ENCODE data around the gene HOXC5. TPM values are rescaled to one million over a fixed set of nuclear protein-coding genes. Genes with fewer than 3 reads are reported as not detected.

HOXC5 gene
- total RNA-seq, 2 experiments from 2014 or later, result not detected

DNA sequence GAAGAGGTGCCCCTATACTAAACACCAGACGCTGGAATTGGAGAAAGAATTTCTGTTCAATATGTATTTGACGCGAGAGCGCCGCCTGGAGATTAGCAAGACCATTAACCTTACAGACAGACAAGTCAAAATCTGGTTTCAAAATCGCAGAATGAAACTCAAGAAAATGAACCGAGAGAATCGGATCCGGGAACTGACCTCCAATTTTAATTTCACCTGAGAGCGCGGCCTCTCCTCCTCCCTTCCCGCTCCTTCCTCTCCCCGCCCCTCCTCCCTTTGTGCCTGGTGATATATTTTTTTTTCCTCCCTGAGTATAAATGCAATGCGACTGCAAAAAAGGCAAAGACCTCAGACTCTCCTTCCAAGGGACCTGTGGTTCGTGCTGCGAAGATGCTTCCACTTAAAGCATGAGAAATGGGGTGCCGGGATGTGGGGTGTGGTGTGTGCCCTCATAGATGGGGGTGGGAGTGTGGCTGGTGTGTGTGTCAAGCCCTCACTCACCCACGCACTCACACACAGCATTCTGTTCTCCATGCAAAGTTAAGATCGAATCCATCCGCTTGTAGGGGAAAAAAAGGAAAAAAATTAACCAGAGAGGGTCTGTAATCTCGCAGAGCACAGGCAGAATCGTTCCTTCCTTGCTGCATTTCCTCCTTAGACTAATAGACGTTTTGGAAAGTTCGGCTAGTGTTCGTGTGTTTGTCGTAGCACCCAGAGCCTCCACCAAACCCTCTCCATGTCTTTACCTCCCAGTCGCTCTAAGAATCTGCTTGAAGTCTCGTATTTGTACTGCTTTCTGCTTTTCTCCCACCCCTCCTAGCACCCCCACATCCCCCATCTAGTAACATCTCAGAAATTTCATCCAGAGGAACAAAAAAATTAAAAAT is 43.4 kb upstream of the HOXC5 start:
- Mint-ChIP-seq H3K27ac (no peak overlapping the region), H3K9me3 (ENCODE audit: low read depth) (no peaks in the 10 kb centered on the region), H3K4me1 (peaks cover 38% of the 10 kb centered on the region), H3K27me3 (peaks cover 87% of the 10 kb centered on the region), H3K36me3 (ENCODE audit: low read depth) (no peaks in the 10 kb centered on the region), H3K4me3 (peak overlapping the region; percentile 2)
- intact Hi-C loops (cut with DNase I, micrococcal nuclease), result loop anchor here in 1 of 2 experiments (2.0 to 5.0 kb wide), 3 partner anchors 15 to 203 kb away; partner anchors contain the start of gene HOXC4
- POLR2A ChIA-PET, result no interaction called here
- DNase-seq, result peak; percentile 71
- CTCF ChIA-PET, result interaction anchor here (0.6 to 5.6 kb wide), 7 partner anchors 8 to 218 kb away, joined by 3 to 37 read pairs (median 4); partner anchors contain the start of genes HOXC5 and HOXC9
- ATAC-seq, result peak; percentile 33

DNA sequence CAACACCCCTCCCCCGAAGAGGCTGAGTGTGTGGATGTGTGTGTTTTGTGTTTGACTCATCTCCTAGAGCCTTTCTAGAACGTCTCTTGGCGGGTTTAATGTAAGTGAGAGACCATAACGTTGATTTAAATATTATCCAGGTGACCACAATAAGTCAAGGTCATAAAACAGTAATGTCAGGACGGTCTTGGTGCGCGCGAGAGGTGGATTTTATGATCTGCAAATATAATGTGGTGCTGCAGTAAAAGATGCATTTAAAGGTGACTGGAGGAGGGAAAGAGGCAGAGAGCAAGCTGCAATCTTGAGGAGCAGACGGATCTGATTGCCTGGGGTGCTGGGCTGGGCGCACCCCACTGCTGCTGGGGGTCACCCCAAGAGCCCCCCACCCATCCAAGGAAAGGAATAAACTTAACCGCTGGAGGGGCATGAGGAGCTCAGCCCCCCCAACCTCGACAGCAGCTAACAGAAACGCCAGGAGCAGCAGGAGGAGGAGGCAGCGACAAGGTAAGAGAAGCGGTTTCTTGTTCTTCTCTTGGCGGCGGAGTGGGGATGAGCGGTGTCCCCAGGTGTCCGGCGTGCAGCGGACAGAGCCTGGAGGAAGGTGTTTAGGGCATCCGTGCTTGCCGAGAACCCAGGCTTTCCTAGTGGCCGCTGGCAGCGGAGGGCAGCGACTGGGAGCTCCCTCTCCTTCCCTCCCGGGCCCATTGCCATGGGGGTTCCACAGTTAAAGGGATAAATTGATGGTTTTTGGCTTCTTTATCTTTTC is 42.4 kb upstream of the HOXC5 start:
- Mint-ChIP-seq H3K4me1 (peaks cover 38% of the 10 kb centered on the region), H3K4me3 (no peak overlapping the region)
- ATAC-seq, result no peak

DNA sequence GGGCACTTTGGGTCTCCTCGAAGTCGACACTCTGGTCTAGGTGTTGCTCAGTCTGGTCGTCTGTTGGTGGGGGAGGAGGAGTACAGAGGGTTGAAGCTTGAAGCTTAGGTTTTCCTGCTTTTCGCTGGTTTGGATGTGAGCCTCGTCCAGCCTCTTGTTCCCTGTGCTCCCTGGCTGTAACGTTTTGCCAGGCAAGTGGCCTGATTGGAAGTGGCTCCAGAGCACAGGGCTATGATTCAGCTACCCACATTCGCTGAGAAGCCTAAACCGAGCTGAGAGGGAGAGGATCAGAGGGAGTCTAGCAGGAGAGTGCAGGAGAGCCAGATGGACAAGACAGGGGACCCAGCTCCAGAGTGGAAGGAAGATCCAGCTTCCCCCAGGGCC is 41.8 kb upstream of the HOXC5 start:
- intact Hi-C loops (cut with DNase I, micrococcal nuclease), result loop anchor here in 1 of 2 experiments (5.0 kb wide), 1 partner anchor 61 kb away; the partner anchor contains the start of gene HOXC4
- ATAC-seq (no peak), DNase-seq (no peak)
- no peaks in the 10 kb centered on the region for H3K36me3 Mint-ChIP-seq (ENCODE audit: low read depth)
- ChIA-PET POLR2A (interaction anchor here (0.6 kb wide), 1 partner anchor 710 kb away, joined by 3 read pairs; no protein-coding TSS in a partner anchor), CTCF (interaction anchor here (0.7 to 1.6 kb wide), 10 partner anchors 10 to 225 kb away, joined by 3 to 5 read pairs (median 3); partner anchors contain the start of gene HOXC5)
- H3K27me3 Mint-ChIP-seq, result peaks cover 90% of the 10 kb centered on the region
- H3K4me3 Mint-ChIP-seq, result no peak overlapping the region
- H3K4me1 Mint-ChIP-seq, result peaks cover 40% of the 10 kb centered on the region
- no peak overlapping the region for H3K27ac Mint-ChIP-seq
- H3K9me3 Mint-ChIP-seq (ENCODE audit: low read depth), result no peaks in the 10 kb centered on the region

More for the DNA sequence above, 42.4 kb upstream of the HOXC5 start:
- POLR2A ChIA-PET, result interaction anchor here (0.6 kb wide), 1 partner anchor 710 kb away, joined by 3 read pairs; no protein-coding TSS in a partner anchor
- no peak for DNase-seq
- Mint-ChIP-seq H3K36me3 (ENCODE audit: low read depth) (no peaks in the 10 kb centered on the region), H3K9me3 (ENCODE audit: low read depth) (no peaks in the 10 kb centered on the region), H3K27me3 (peaks cover 88% of the 10 kb centered on the region), H3K27ac (no peak overlapping the region)
- CTCF ChIA-PET, result interaction anchor here (0.6 to 1.4 kb wide), 6 partner anchors 37 to 224 kb away, joined by 3 to 5 read pairs (median 3); no protein-coding TSS in a partner anchor
- intact Hi-C loops (cut with DNase I, micrococcal nuclease), result loop anchor here in 1 of 2 experiments (5.0 kb wide), 1 partner anchor 62 kb away; the partner anchor contains the start of gene HOXC4

DNA sequence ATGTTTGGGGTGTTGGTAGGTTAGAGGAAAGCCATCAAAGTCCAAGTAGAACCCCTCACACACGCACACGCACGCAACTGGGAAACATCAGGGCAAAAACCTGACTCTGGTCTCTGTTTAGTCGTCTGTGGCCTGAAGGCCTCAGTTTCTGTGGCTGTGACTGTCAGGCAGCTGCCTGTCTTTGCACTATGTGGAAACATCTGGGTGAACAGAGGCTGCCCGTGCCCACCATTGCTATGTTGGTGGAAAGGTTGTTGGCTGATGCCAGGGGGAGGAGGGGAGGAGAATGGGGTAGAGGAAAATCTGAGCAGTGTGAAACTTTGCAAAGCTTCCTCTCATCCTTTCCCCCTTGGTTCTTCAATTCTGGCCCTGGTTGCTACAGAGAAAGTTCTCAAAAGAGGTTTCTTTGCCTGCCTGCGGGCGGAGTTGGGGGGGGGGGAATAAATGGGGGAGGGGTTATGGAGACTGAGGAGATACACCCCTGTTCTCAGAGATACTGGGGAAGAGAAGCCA is 40.4 kb upstream of the HOXC5 start:
- intact Hi-C loops (cut with DNase I, micrococcal nuclease), result loop anchor here in 1 of 2 experiments (5.0 kb wide), 1 partner anchor 60 kb away; the partner anchor contains the start of gene HOXC4
- H3K27me3 Mint-ChIP-seq, result peaks cover 85% of the 10 kb centered on the region
- no peaks in the 10 kb centered on the region for H3K9me3 Mint-ChIP-seq (ENCODE audit: low read depth)
- no peak overlapping the region for H3K4me3 Mint-ChIP-seq
- ATAC-seq (no peak), DNase-seq (no peak)
- POLR2A ChIA-PET, result no interaction called here
- no peak overlapping the region for H3K27ac Mint-ChIP-seq
- CTCF ChIA-PET, result interaction anchor here (0.5 to 1.6 kb wide), 8 partner anchors 8 to 219 kb away, joined by 3 to 5 read pairs (median 3); partner anchors contain the start of genes HOXC10 and HOXC5
- peaks cover 41% of the 10 kb centered on the region for H3K4me1 Mint-ChIP-seq
- H3K36me3 Mint-ChIP-seq (ENCODE audit: low read depth), result no peaks in the 10 kb centered on the region

DNA sequence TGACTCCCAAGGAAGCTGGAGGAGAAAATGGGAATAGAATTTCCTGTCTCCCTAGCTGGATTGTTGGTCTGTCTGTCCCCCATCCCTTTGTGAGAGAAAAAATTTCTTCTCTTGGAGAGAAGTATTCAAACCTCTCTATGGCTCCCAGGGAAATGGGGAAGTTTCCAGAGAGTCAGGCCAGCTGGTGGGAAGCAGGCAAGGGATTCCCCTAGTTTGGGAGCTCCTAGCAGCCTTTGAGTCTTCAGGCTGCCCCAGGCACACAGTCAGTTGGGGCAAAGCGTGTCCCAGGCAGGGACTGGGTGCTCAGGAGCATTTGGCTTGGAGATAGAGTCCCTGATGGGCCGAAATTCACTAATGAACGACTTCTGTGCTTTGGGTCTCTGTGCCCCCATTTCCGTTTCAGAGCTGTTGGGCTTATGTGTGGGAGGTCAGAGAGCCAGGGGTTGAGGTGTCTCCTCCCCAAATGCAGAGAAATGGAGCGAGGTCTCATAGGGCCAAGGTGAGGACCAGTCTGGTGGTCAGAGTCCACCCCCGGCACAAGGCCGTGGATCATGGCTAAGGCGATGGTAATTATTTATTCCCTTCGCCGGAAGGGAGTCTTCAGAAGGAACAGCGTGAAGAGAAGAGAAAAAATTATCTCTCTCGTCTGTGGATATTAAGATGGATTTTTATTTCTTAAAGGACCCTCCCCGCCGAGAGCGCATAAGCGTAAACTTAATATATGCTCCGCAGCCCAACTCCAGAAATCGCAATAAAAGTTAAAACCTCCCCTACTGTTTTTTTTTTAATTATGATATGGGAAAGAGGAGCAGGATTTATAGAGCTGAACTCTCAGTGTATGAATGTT is 39.5 kb upstream of the HOXC5 start:
- no peak for ATAC-seq
- DNase-seq, result no peak
- POLR2A ChIA-PET, result no interaction called here
- Mint-ChIP-seq H3K27ac (no peak overlapping the region), H3K27me3 (peaks cover 85% of the 10 kb centered on the region), H3K4me1 (peaks cover 44% of the 10 kb centered on the region), H3K36me3 (ENCODE audit: low read depth) (no peaks in the 10 kb centered on the region), H3K4me3 (no peak overlapping the region), H3K9me3 (ENCODE audit: low read depth) (no peaks in the 10 kb centered on the region)
- intact Hi-C loops (cut with DNase I, micrococcal nuclease), result loop anchor here in 1 of 2 experiments (5.0 kb wide), 1 partner anchor 59 kb away; the partner anchor contains the start of gene HOXC4
- CTCF ChIA-PET, result interaction anchor here (0.5 to 1.4 kb wide), 4 partner anchors 9 to 218 kb away, joined by 3 to 5 read pairs (median 3); partner anchors contain the start of gene HOXC10

DNA sequence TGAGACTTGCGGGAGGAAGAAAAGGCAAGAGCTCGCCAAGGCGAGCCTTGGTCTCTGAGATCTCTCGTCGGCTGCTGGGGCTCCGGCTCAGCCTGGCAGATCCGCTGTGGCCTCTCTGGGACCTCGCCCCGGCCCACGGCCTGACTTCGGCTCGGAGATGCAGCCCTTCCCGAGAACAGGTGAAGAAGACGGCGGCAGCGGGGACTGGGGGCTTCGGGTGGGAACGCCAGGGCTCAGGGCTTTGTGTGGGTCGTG is 38.9 kb upstream of the HOXC5 start:
- ChIA-PET POLR2A (no interaction called here), CTCF (interaction anchor here (0.6 to 1.4 kb wide), 2 partner anchors 196 to 198 kb away, joined by 3 read pairs; no protein-coding TSS in a partner anchor)
- DNase-seq (no peak), ATAC-seq (no peak)
- H3K4me1 Mint-ChIP-seq, result peaks cover 43% of the 10 kb centered on the region
- H3K36me3 Mint-ChIP-seq (ENCODE audit: low read depth), result no peaks in the 10 kb centered on the region
- peaks cover 87% of the 10 kb centered on the region for H3K27me3 Mint-ChIP-seq
- H3K4me3 Mint-ChIP-seq, result peak overlapping the region; percentile 34
- H3K27ac Mint-ChIP-seq, result no peak overlapping the region
- H3K9me3 Mint-ChIP-seq (ENCODE audit: low read depth), result no peaks in the 10 kb centered on the region
- intact Hi-C loops (cut with DNase I, micrococcal nuclease), result loop anchor here in 1 of 2 experiments (5.0 kb wide), 1 partner anchor 58 kb away; the partner anchor contains the start of gene HOXC4

DNA sequence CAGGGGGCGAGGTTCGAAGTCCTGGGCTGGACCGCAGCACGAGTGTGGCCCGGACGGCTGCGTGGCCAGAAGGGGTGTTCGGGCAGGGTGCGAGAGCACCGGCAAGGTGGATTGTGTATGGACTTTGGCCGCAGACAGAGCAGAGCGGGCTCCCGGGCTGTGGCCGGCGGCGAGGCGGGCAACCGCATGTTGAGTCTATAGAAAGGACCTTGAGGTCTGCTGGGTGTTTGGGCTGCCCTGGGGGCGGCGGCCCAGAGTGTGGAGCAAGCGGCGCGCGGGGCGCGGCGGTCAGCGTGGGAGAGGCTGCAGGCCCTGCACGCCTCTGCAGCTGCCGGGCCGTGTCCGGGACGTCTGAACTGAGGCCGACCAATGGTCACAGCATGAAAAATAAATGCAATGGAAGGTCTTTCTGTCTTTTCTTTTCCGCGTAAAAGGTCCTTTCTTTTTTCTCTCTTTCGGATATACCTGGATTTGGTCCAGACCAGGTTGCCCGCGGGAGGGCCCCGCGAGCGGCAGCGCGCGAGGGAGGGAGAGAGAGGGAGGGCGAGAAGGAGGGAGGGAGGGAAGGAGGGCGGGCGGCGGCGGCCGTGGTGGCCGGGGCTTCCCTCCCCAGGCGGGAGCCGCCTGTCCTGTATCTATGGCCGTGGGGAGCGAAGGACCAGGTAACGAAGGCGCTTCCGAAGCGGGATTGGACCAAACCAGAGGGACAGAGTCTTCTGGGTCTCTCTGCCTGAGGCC is 38.4 kb upstream of the HOXC5 start:
- no peaks in the 10 kb centered on the region for H3K36me3 Mint-ChIP-seq (ENCODE audit: low read depth)
- H3K9me3 Mint-ChIP-seq (ENCODE audit: low read depth), result no peaks in the 10 kb centered on the region
- peaks cover 87% of the 10 kb centered on the region for H3K27me3 Mint-ChIP-seq
- ChIA-PET CTCF (interaction anchor here (0.6 to 1.7 kb wide), 3 partner anchors 197 to 249 kb away, joined by 3 to 4 read pairs (median 4); no protein-coding TSS in a partner anchor), POLR2A (no interaction called here)
- H3K4me1 Mint-ChIP-seq, result peaks cover 38% of the 10 kb centered on the region
- H3K4me3 Mint-ChIP-seq, result peak overlapping the region; percentile 65
- no peak for ATAC-seq
- intact Hi-C loops (cut with DNase I, micrococcal nuclease), result loop anchor here in 1 of 2 experiments (5.0 kb wide), 2 partner anchors 42 to 58 kb away; partner anchors contain the start of genes HOXC12 and HOXC4
- H3K27ac Mint-ChIP-seq, result no peak overlapping the region
- no peak for DNase-seq

DNA sequence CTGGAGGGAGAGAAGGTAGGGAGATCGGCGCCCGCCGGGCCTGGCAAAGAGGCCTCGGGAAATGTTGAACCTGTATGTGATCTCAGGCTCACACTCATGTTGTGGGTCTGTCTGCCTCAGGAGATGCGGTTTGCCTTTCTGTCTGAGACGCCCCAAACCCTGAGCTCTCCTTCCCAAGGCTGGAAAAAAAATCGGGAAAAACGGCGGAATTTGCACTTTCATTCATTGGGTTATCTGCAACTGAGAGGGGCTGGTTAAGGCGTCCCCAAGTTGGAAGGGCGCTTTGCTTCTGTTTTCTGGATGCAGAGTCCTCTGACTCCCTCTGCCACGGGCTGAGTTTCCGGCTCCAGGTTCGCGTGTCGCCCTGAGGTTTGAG is 37.9 kb upstream of the HOXC5 start:
- CTCF ChIA-PET, result interaction anchor here (0.6 to 1.7 kb wide), 5 partner anchors 9 to 343 kb away, joined by 3 to 5 read pairs (median 4); no protein-coding TSS in a partner anchor
- ATAC-seq, result no peak

DNA sequence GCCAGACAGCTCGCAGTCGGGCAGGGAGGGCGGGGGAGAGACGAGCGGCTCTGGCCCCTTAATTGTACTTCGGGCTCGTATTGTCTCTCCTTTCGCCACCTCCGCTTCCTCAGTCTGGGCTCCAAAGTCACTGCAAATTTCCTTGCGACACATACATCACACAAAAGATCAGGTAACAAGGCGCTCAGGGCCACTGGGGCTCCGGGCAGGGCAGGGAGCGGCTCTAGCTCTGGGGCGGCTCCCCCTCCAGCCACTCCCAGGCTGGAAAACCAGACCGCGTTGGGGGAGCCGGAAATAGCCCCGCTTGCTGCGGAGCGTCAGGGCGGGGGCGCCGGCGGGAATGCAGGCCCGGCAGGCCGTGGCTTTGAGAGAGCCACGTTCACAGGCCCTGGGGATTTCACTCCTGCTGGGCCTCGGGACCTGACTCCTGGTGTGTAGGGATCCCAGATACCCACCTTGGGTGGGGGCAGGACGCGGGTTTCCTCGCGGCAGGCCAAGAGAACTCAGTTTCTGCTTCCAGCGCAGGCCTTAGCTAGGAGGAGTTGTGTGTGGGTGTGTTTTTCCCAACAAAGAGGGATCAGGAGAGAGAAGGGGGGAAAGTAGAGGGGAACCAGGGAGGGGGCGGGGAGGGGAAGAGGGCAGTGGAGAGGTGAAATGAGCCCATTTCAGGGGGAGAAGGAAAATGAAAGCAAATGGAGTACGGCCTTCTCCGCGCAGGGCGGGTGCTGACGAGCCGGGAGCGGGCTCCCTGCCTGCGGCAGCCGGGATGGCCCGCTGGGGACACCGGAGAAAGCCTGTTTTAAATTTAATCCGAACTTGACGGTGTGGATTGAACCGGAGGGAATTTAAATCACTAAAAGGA is 37.2 kb upstream of the HOXC5 start:
- ChIA-PET CTCF (interaction anchor here (0.6 to 1.7 kb wide), 8 partner anchors 9 to 342 kb away, joined by 3 to 5 read pairs (median 3); no protein-coding TSS in a partner anchor), POLR2A (interaction anchor here (0.6 kb wide), 1 partner anchor 13 kb away, joined by 6 read pairs; the partner anchor contains the start of gene HOXC8)
- peaks cover 83% of the 10 kb centered on the region for H3K27me3 Mint-ChIP-seq
- no peaks in the 10 kb centered on the region for H3K9me3 Mint-ChIP-seq (ENCODE audit: low read depth)
- peaks cover 27% of the 10 kb centered on the region for H3K4me1 Mint-ChIP-seq
- ATAC-seq (peak; percentile 42), DNase-seq (peak; percentile 47)
- H3K27ac Mint-ChIP-seq, result no peak overlapping the region
- intact Hi-C loops (cut with DNase I, micrococcal nuclease), result loop anchor here in 1 of 2 experiments (5.0 kb wide), 1 partner anchor 43 kb away; the partner anchor contains the start of gene HOXC12
- peak overlapping the region; percentile 65 for H3K4me3 Mint-ChIP-seq
- H3K36me3 Mint-ChIP-seq (ENCODE audit: low read depth), result no peaks in the 10 kb centered on the region

More for the DNA sequence above, 37.9 kb upstream of the HOXC5 start:
- intact Hi-C loops (cut with DNase I, micrococcal nuclease), result loop anchor here in 1 of 2 experiments (5.0 kb wide), 1 partner anchor 43 kb away; the partner anchor contains the start of gene HOXC12
- Mint-ChIP-seq H3K27ac (no peak overlapping the region), H3K36me3 (ENCODE audit: low read depth) (no peaks in the 10 kb centered on the region), H3K4me1 (peaks cover 32% of the 10 kb centered on the region), H3K9me3 (ENCODE audit: low read depth) (no peaks in the 10 kb centered on the region), H3K27me3 (peaks cover 84% of the 10 kb centered on the region), H3K4me3 (peak overlapping the region; percentile 65)
- DNase-seq, result peak; percentile 56
- POLR2A ChIA-PET, result interaction anchor here (0.6 kb wide), 1 partner anchor 14 kb away, joined by 6 read pairs; the partner anchor contains the start of gene HOXC8

All from activated CD4-positive, alpha-beta T cell treated with anti-CD3 and anti-CD28 coated beads for 36 hours (primary cell).